GM21526 (cell line): ENCODE data around the gene MAD2L1BP.
A peak's percentile ranks its signal among the peaks of the same experiment; 100 is the strongest.

Experiments
- ATAC-seq: cut with Tn5 transposase; IDR thresholded peaks from one replicate; pipeline ENCODE4 v1.9.1; 2021; ENCODE audit warnings: moderate library complexity; ENCODE audit not compliant: unreplicated experiment, low FRiP score

Gene MAD2L1BP

GRCh38 chr6:43665376-43665775 lies 29.7 kb downstream of the MAD2L1BP start:
- no peak for ATAC-seq

- no peak for ATAC-seq
These were observed 30.7 kb downstream of the MAD2L1BP start for GRCh38 chr6:43666196-43666920.

- peak; percentile 43 for ATAC-seq
These were observed 31.9 kb downstream of the MAD2L1BP start for GRCh38 chr6:43667245-43668150.

- ATAC-seq: no peak
These were observed 32.8 kb downstream of the MAD2L1BP start for GRCh38 chr6:43668151-43669028.

GRCh38 chr6:43669050-43669921 lies 33.6 kb downstream of the MAD2L1BP start:
- ATAC-seq: no peak

GRCh38 chr6:43669922-43670622 lies 34.4 kb downstream of the MAD2L1BP start:
- ATAC-seq: no peak

GRCh38 chr6:43670623-43670986 lies 35.0 kb downstream of the MAD2L1BP start:
- no peak for ATAC-seq

- ATAC-seq: no peak
These were observed 35.6 kb downstream of the MAD2L1BP start for GRCh38 chr6:43671011-43671800.

- no peak for ATAC-seq
These were observed 36.4 kb downstream of the MAD2L1BP start for GRCh38 chr6:43671801-43672690.

GRCh38 chr6:43673444-43674084 lies 37.9 kb downstream of the MAD2L1BP start:
- no peak for ATAC-seq

GRCh38 chr6:43674291-43674690 lies 38.7 kb downstream of the MAD2L1BP start:
- no peak for ATAC-seq

- no peak for ATAC-seq
These were observed 39.3 kb downstream of the MAD2L1BP start for GRCh38 chr6:43674921-43675320.

GRCh38 chr6:43676962-43677606 lies 41.4 kb downstream of the MAD2L1BP start:
- ATAC-seq: no peak

GRCh38 chr6:43677759-43678158 lies 42.1 kb downstream of the MAD2L1BP start:
- ATAC-seq: no peak

GRCh38 chr6:43678341-43678740 lies 42.7 kb downstream of the MAD2L1BP start:
- no peak for ATAC-seq

- no peak for ATAC-seq
These were observed 43.4 kb downstream of the MAD2L1BP start for GRCh38 chr6:43679057-43679456.
